ENCODE results near the gene SLC13A4. TPM values are rescaled to one million over a fixed set of nuclear protein-coding genes. Genes with fewer than 3 reads are reported as not detected.
"Not testable (repeated sequence)": the region's sequence is repeated elsewhere in the genome, so short reads cannot be mapped to it uniquely, and the experiment has no call there.

SLC13A4 gene
- polyA plus RNA-seq, 2 donors: 7.1 to 11.0 TPM

DNA sequence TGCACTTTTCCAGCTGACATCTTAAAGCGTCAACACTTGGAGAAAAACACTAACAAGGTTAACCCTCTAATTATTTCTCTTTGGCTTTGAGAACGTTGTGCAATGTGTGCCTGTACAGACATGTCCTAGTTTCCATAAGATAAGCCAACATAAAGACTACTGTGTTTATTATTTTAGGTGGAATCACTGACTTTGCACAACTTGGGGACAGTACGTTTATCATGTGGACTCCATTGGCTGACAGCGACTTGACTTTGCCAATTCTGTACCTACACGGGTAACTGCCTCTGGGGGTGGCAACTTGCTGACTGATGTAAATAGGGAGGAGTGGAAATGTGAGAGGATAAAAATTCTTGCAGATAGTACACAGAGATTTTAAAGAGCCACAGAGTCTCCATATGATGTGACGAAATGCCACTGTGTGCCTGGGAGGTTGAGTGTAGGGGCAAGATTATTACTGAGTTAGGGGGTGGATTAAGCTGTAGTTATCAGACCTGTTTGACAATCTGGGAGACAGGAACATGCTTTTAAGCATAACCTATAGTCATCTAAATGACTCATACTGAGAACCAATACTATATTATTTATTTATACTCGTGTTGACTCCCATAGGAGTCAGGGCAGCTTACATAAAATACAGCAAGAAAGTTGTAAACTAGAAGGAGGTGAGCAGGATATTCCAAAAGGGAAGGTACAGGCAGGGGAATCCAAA lies 21.0 kb downstream of the SLC13A4 start:
- Histone ChIP-seq H3K4me1 (ENCODE audit: control insufficient read depth in 2 of 2, insufficient read depth in 2 of 2, low read length in 1 of 2) (peaks cover 4 to 15% of the 10 kb centered on the region in 2 donors), H3K9me3 (ENCODE audit: control insufficient read depth in 2 of 2, insufficient read depth in 1 of 2, low read depth in 1 of 2, low read length in 1 of 2) (no peaks in the 10 kb centered on the region), H3K36me3 (ENCODE audit: control insufficient read depth in 2 of 2, insufficient read depth in 2 of 2, low read length in 1 of 2) (no peaks in the 10 kb centered on the region), H3K4me3 (ENCODE audit: low read depth in 1 of 2, low read length in 2 of 2) (no peak overlapping the region), H3K27me3 (ENCODE audit: control insufficient read depth in 1 of 2, insufficient read depth in 2 of 2, low read length in 2 of 2) (no peaks in the 10 kb centered on the region), H3K27ac (ENCODE audit: low read depth in 2 of 2, low read length in 1 of 2) (peak overlapping the region; percentile 87 to 94)
- 38 to 53% methylated on average over 7 of the region's 7 CpGs for WGBS, 2 donors

DNA sequence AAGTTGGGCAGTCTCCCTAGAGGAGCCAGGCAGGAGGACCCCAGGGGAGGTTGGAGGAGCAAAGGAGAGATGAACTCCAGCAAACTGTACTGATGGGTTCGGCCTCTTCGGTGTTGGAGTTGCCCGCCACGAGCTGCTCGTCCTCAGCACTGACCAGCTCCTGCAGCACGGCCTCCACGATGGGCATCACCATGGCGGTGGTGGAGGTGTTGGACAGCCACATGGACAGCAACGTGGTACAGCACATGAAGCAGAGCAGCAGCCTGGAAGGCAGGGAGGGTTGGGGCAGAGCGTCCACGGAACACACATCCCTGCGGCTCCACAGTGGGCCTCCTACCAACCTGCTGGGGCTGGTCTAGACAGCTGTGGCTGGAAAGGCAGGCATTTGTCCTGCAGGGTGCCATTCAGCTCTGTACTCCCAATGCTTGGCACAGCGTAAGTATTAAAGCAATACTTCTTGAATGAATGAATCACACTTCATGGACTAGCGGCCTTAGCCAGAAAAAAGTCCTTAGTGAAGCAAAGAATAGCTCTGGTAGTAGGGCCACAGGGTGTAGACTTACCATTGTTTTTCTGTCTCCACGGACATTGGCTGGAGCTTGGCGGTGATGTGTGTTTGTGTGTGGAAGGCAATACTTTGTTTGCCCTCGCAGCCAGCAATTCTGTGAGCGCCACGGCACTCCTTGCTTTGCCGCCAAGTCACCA lies 21.8 kb downstream of the SLC13A4 start:
- Histone ChIP-seq H3K27ac (ENCODE audit: low read depth in 2 of 2, low read length in 1 of 2) (peak overlapping the region; percentile 83 to 88), H3K9me3 (ENCODE audit: control insufficient read depth in 2 of 2, insufficient read depth in 1 of 2, low read depth in 1 of 2, low read length in 1 of 2) (no peaks in the 10 kb centered on the region), H3K27me3 (ENCODE audit: control insufficient read depth in 1 of 2, insufficient read depth in 2 of 2, low read length in 2 of 2) (no peaks in the 10 kb centered on the region), H3K36me3 (ENCODE audit: control insufficient read depth in 2 of 2, insufficient read depth in 2 of 2, low read length in 1 of 2) (no peaks in the 10 kb centered on the region), H3K4me1 (ENCODE audit: control insufficient read depth in 2 of 2, insufficient read depth in 2 of 2, low read length in 1 of 2) (peaks cover 4 to 19% of the 10 kb centered on the region in 2 donors), H3K4me3 (ENCODE audit: low read depth in 1 of 2, low read length in 2 of 2) (no peak overlapping the region)
- WGBS, 2 donors: 65 to 80% methylated on average over 20 of the region's 20 CpGs

DNA sequence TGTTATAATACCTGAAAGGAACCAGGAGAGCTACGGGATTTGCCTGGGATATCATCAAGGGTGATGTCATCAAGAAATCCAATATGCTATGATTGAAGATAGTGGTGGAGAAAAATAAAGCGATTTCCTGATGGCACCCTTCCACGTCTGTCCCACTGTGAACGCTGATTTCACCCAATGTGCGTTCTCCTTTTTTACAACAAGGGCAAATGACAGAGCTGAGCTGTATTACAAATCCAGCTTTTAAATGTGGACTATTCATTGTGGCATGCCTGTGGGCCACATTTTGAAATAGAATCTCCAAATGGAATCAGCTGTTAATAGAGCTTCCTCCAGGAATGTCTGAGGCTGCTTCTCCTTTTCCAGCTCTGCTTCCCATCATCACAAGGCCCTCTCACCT lies 23.3 kb downstream of the SLC13A4 start:
- Histone ChIP-seq H3K9me3 (ENCODE audit: control insufficient read depth in 2 of 2, insufficient read depth in 1 of 2, low read depth in 1 of 2, low read length in 1 of 2) (no peaks in the 10 kb centered on the region), H3K27me3 (ENCODE audit: control insufficient read depth in 1 of 2, insufficient read depth in 2 of 2, low read length in 2 of 2) (no peaks in the 10 kb centered on the region), H3K4me3 (ENCODE audit: low read depth in 1 of 2, low read length in 2 of 2) (no peak overlapping the region), H3K27ac (ENCODE audit: low read depth in 2 of 2, low read length in 1 of 2) (no peak overlapping the region), H3K36me3 (ENCODE audit: control insufficient read depth in 2 of 2, insufficient read depth in 2 of 2, low read length in 1 of 2) (no peaks in the 10 kb centered on the region), H3K4me1 (ENCODE audit: control insufficient read depth in 2 of 2, insufficient read depth in 2 of 2, low read length in 1 of 2) (peaks cover 4 to 19% of the 10 kb centered on the region in 2 donors)
- 70 to 71% methylated on average over 5 of the region's 5 CpGs for WGBS, 2 donors

DNA sequence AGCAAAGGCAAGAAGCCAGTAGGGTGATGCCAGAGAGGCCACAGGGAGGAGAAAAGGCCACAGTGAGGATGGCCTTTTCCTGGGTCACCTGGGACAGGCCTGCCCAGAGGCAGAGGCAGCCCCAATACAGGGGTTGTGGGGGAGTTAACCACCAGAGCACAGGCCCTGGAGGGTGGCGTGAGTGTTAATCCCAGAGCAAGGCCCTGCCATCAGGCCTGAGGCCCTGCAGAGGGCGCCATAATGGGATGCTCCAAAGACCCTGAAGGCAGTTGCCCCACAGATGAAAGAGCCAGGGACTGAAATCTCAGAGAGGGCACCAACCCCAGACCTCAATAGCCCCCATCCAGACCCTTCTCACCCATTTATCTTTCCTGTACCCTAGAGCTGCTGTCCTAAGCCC lies 23.9 kb downstream of the SLC13A4 start:
- Histone ChIP-seq H3K4me1 (ENCODE audit: control insufficient read depth in 2 of 2, insufficient read depth in 2 of 2, low read length in 1 of 2) (peaks cover 4 to 22% of the 10 kb centered on the region in 2 donors), H3K27me3 (ENCODE audit: control insufficient read depth in 1 of 2, insufficient read depth in 2 of 2, low read length in 2 of 2) (no peaks in the 10 kb centered on the region), H3K9me3 (ENCODE audit: control insufficient read depth in 2 of 2, insufficient read depth in 1 of 2, low read depth in 1 of 2, low read length in 1 of 2) (no peaks in the 10 kb centered on the region), H3K36me3 (ENCODE audit: control insufficient read depth in 2 of 2, insufficient read depth in 2 of 2, low read length in 1 of 2) (no peaks in the 10 kb centered on the region), H3K4me3 (ENCODE audit: low read depth in 1 of 2, low read length in 2 of 2) (no peak overlapping the region), H3K27ac (ENCODE audit: low read depth in 2 of 2, low read length in 1 of 2) (no peak overlapping the region)
- 72 to 85% methylated on average over 2 of the region's 2 CpGs for WGBS, 2 donors

DNA sequence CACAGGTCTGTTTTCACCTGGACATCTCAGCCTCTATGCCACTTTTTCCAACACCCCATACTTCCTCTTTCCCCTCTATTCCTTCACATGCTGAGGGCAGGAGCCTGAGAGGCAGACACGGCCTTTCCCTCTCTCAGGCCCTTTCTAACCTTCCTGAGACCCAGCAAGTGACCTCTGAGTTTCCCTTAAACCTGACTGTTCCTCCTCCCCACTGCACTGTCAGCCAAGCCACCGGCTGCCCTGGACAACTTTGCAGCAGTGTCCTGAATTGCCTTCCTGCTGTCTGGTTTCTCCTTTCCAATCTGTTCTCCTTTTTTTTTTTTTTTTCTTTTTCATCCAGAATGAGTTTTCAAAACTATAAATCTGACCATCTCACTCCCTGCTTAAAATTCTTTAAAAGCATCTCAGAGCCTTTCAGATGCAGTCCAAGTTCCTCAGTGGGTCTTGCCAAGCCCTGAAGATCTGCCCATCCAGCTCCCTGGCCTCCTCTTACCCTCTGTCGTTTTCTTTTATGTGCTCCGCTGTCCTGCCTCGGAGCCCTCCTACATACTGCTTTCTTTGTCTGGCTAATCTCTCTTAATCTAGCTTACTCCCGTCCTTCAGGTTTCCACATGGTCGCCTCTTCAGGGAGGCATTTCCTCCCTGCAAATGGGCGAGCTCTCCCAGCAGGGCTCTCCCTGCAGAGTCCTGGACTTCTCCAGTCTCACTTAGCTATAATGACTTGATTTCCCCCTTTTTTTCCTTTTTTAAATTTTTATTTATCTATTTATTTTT lies 30.5 kb downstream of the SLC13A4 start:
- no peaks in the 10 kb centered on the region for H3K9me3 ChIP-seq (ENCODE audit: control insufficient read depth in 2 of 2, insufficient read depth in 1 of 2, low read depth in 1 of 2, low read length in 1 of 2)
- no peaks in the 10 kb centered on the region for H3K36me3 ChIP-seq (ENCODE audit: control insufficient read depth in 2 of 2, insufficient read depth in 2 of 2, low read length in 1 of 2)
- peak overlapping the region in 1 of 2 donors; percentile 33 for H3K27ac ChIP-seq (ENCODE audit: low read depth in 2 of 2, low read length in 1 of 2)
- H3K4me3 ChIP-seq (ENCODE audit: low read depth in 1 of 2, low read length in 2 of 2): no peak overlapping the region
- WGBS, 2 donors: 40 to 53% methylated on average over 8 of the region's 8 CpGs
- H3K4me1 ChIP-seq (ENCODE audit: control insufficient read depth in 2 of 2, insufficient read depth in 2 of 2, low read length in 1 of 2): peaks cover 3 to 8% of the 10 kb centered on the region in 2 donors
- H3K27me3 ChIP-seq (ENCODE audit: control insufficient read depth in 1 of 2, insufficient read depth in 2 of 2, low read length in 2 of 2): no peaks in the 10 kb centered on the region

DNA sequence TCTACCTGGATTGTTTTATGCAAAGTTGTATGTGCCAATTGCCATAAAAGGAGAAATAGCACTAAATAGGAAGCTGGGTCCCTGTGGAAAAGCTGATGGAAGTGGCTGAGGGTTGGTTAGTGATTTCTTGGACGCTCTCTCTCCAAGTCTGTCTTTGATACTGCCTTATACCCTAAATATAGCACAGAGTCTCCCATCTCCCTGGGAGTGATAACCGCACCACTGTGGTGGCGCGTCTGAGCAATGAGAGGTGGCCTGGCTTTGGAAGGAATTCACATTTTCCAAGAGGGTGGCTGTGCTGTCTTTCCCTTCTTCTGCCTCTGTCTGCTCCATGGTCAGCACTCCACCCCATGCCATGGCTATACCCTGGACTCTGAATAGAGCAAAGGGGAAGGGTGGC lies 34.4 kb downstream of the SLC13A4 start:
- Histone ChIP-seq H3K27me3 (ENCODE audit: control insufficient read depth in 1 of 2, insufficient read depth in 2 of 2, low read length in 2 of 2) (no peaks in the 10 kb centered on the region), H3K4me1 (ENCODE audit: control insufficient read depth in 2 of 2, insufficient read depth in 2 of 2, low read length in 1 of 2) (peaks cover 0 to 3% of the 10 kb centered on the region in 2 donors), H3K27ac (ENCODE audit: low read depth in 2 of 2, low read length in 1 of 2) (no peak overlapping the region), H3K36me3 (ENCODE audit: control insufficient read depth in 2 of 2, insufficient read depth in 2 of 2, low read length in 1 of 2) (peaks cover 0 to 5% of the 10 kb centered on the region in 2 donors), H3K9me3 (ENCODE audit: control insufficient read depth in 2 of 2, insufficient read depth in 1 of 2, low read depth in 1 of 2, low read length in 1 of 2) (no peaks in the 10 kb centered on the region), H3K4me3 (ENCODE audit: low read depth in 1 of 2, low read length in 2 of 2) (no peak overlapping the region)
- 89 to 92% methylated on average over 4 of the region's 4 CpGs for WGBS, 2 donors

DNA sequence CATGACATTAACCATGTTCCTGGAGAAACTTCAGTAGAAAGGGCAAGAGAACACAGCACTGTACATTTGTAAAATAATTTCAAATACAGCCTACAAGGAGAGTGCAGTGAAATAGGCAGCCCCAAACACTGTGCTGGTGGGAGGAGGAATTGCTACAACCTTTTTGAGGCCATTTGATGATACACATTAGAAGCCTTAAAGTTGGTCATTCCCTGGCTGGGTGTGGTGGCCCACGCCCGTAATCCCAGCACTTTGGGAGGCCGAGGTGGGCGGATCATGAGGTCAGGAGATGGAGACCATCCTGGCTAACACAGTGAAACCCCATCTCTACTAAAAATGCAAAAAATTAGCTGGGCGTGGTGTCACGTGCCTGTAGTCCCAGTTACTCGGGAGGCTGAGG lies 35.4 kb downstream of the SLC13A4 start:
- H3K27ac ChIP-seq (ENCODE audit: low read depth in 2 of 2, low read length in 1 of 2); H3K27me3 ChIP-seq (ENCODE audit: control insufficient read depth in 1 of 2, insufficient read depth in 2 of 2, low read length in 2 of 2); H3K4me1 ChIP-seq (ENCODE audit: control insufficient read depth in 2 of 2, insufficient read depth in 2 of 2, low read length in 1 of 2); H3K9me3 ChIP-seq (ENCODE audit: control insufficient read depth in 2 of 2, insufficient read depth in 1 of 2, low read depth in 1 of 2, low read length in 1 of 2); H3K36me3 ChIP-seq (ENCODE audit: control insufficient read depth in 2 of 2, insufficient read depth in 2 of 2, low read length in 1 of 2); H3K4me3 ChIP-seq (ENCODE audit: low read depth in 1 of 2, low read length in 2 of 2): not testable (repeated sequence)
- 94% methylated on average over 7 of the region's 7 CpGs for WGBS, 2 donors

DNA sequence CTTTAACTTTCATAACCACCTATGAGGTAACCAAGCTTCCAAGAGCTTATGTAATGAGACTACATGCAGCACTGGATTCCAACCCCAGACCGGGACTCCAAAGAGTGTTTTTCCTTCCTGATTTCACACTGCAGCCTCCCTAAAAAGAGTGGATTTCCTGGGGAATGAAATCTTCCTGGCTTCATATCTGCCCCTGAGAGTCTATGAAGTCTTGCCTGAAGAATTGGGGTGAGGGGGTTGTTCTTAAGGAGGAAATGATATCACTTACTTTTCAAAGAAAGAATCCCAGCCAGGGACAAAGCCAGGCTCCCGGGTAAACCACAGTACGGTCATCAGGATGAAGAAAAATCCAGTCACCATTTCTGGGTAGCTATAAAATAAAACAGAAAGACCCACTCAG lies 35.9 kb downstream of the SLC13A4 start:
- Histone ChIP-seq H3K4me1 (ENCODE audit: control insufficient read depth in 2 of 2, insufficient read depth in 2 of 2, low read length in 1 of 2) (peaks cover 0 to 2% of the 10 kb centered on the region in 2 donors), H3K4me3 (ENCODE audit: low read depth in 1 of 2, low read length in 2 of 2) (no peak overlapping the region), H3K27ac (ENCODE audit: low read depth in 2 of 2, low read length in 1 of 2) (no peak overlapping the region), H3K9me3 (ENCODE audit: control insufficient read depth in 2 of 2, insufficient read depth in 1 of 2, low read depth in 1 of 2, low read length in 1 of 2) (no peaks in the 10 kb centered on the region), H3K36me3 (ENCODE audit: control insufficient read depth in 2 of 2, insufficient read depth in 2 of 2, low read length in 1 of 2) (peaks cover 0 to 7% of the 10 kb centered on the region in 2 donors), H3K27me3 (ENCODE audit: control insufficient read depth in 1 of 2, insufficient read depth in 2 of 2, low read length in 2 of 2) (no peaks in the 10 kb centered on the region)
- 86 to 92% methylated on average over 3 of the region's 3 CpGs for WGBS, 2 donors

DNA sequence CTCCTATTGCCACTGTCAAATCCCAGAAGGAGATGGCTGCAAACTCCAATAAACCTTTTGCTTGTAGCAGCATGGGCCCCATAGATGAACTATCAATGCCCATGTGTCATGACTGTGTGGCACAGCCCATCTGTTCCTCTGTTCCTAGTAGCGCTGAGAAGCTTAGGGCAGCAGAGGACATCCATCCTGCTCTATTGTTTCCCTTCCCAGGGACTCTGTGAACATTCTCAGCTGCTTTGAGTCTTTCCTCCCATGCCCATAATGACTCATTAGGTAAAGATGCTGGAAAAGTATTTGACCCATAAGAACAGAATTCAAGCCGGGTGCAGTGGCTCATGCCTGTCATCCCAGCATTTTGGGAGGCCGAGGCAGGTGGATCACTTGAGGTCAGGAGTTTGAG lies 37.4 kb downstream of the SLC13A4 start:
- Histone ChIP-seq H3K4me3 (ENCODE audit: low read depth in 1 of 2, low read length in 2 of 2) (no peak overlapping the region), H3K36me3 (ENCODE audit: control insufficient read depth in 2 of 2, insufficient read depth in 2 of 2, low read length in 1 of 2) (peaks cover 0 to 7% of the 10 kb centered on the region in 2 donors), H3K9me3 (ENCODE audit: control insufficient read depth in 2 of 2, insufficient read depth in 1 of 2, low read depth in 1 of 2, low read length in 1 of 2) (no peaks in the 10 kb centered on the region), H3K4me1 (ENCODE audit: control insufficient read depth in 2 of 2, insufficient read depth in 2 of 2, low read length in 1 of 2) (no peaks in the 10 kb centered on the region), H3K27me3 (ENCODE audit: control insufficient read depth in 1 of 2, insufficient read depth in 2 of 2, low read length in 2 of 2) (no peaks in the 10 kb centered on the region), H3K27ac (ENCODE audit: low read depth in 2 of 2, low read length in 1 of 2) (no peak overlapping the region)
- 87 to 89% methylated on average over 3 of the region's 3 CpGs for WGBS, 2 donors

All from esophagus (tissue), 2 donors.